HG03457 (cell line): Measurements from ENCODE around the gene OMP.

ENCODE experiments used
- ATAC-seq: cut with Tn5 transposase; IDR thresholded peaks from one replicate; pipeline ENCODE4 v1.9.1; 2021; ENCODE audit warnings: moderate number of reproducible peaks; ENCODE audit not compliant: unreplicated experiment

Gene OMP

DNA sequence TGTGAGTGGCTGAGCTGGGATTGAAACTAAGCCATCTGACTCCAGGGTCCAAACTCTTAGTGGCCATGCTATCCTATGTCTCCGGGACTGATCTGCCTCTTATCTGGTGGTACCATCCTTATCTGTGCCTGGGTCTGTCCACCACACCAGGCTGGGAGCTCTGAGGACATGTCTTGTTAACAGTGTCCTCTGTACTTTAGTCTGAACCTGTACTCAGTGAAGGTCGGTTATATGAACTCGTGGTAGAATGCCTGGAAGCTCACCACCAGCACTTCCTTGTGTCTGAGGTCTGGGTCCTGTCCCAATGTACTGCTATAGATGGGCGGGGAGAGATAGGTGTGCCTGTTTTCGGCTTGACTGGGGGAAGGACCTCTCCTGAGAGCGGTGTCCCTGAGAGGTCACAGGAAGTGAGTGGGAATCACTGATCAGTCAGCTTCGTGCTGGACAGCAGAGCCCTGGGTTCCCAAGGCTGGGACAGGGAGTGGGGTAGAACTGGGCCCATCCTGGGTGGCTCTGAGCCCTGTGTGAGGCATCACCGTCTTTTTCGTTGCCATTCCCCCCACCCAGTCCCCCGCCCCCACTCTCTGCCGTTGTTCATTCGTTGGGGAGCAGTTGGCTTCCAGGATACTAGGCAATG, 34.3 kb downstream of the OMP start:
- ATAC-seq = no peak

DNA sequence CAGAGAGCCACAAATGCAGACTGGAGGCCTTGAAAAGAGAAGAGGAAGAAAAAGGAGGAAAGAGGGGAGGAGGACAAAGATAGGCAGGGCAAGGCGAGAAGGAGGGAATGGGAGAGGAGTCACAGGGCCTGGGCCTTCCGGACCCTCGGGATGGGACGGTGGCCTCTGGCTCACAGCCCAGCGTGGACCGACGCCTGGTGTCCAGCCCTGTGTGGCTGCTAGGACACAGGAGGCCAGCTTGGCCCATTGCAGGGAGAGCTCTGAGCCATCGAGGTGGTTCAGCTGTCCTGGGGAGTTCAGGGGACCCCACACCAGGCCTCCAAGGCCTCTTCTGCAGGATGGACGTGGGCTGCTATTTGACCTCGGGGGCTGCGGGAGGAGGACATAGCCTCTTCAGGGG, 34.8 kb downstream of the OMP start:
- no peak for ATAC-seq

DNA sequence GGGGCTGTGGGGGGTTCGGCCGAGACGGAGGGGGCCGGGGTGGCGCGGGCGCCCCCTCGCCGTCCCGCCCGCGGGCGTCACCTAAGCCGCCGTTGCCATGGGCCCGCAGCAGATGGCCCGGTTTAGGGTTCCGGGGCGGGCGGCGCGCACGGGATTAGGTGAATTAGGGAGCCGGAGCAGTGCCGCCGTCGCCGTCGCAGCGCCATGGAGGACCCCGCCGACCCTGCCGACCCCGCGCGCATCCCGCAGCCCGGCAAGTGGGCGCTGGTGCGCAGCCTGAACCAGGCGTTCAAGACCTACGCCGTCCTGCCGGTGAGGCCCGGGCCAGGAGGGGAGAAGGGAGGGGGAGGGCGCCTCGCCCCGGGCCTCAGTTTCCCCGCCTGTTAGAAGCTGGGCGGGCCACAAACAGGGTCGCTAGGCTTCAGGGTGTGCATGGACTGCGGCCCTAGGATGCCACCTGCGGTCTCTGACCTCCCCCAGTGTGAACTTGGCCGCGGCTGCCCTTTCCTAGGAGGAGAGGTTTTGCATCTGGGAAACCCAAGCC, 35.5 kb downstream of the OMP start:
- no peak for ATAC-seq

DNA sequence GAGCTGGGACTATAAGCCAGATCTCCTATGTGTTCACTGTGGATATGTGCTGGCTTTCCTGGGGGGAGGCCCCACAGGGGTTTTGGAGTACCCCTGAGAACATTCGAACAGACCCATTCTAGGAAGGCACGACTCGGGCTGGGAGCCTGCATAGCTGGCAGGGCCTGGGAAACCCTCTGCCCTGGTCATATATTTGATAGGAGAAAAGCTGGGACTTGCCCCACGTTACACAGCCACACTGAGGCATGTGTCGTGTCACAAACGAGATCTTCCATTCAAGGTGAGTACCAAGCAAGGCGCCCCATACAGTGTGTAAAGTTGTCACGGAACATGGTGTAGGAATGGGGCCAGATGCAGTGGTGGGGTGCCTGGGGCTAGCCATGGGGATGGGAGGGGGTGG, 36.6 kb downstream of the OMP start:
- ATAC-seq = no peak

DNA sequence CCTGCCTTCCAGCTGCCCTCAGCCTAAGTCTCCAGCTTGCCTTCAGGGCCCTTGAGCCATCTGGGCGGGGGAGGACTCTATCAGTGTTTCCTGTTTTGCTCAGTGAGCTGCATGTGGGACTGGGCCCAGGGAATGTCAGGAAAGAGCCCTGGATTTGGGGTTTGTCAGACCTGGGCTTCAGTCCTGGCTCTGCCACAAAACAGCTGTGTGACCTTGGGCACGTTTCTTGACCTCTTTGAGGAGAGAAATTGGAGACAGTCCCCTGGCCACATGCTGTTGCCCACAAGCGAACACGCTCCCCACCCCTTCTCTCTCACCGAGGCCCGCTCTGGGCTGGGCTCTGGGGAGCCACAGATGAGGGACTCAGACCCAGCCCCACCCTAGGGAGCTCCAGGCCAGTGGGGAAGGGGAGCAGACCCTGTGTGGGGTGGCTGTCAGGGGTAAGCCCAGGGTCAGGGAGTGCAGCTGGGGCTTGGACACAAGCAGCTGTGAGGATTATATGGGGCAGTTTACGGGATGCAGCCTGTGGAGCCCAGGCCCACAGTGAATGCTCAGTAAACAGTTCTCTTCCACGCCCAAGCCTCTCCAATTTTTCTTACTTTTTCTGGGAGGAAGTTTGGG, 37.7 kb downstream of the OMP start:
- ATAC-seq = no peak

DNA sequence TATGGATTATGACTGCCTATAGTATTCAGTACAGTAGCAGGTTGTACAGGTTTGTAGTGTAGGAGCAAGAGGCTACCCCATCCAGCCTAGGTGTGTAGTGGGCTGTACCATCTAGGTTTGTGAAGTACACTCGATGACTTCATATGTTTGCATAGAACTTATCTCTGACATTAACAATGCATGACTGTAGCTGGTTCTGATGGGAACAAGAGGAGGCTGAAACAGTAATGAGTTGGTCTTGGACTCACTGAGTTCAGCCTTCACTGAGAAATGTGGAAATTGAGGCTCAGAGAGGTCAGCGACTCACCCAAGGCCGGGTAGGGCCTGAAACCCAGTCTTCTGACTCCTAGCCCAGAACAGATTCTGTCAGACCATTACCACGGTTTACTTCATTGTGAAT, 38.4 kb downstream of the OMP start:
- no peak for ATAC-seq

DNA sequence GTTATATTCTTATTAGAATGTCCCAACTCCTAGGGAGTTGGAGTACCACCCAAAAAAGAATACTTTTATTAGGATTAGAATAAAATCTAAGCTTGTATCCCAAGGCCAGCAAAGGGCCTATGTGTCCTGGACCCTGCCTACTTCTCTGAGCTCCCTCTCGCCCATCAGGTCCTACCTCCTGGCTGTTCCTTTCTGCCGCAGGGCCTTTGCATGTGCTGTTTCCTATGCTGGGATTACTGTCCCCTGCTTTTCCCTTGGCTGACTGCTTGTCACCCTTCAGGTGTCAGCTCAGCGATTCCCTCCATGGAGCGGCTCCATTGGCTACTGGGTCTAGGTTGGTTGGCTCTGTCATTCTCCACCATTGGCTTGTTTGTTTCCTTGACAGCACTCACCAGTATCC, 38.8 kb downstream of the OMP start:
- ATAC-seq = no peak

DNA sequence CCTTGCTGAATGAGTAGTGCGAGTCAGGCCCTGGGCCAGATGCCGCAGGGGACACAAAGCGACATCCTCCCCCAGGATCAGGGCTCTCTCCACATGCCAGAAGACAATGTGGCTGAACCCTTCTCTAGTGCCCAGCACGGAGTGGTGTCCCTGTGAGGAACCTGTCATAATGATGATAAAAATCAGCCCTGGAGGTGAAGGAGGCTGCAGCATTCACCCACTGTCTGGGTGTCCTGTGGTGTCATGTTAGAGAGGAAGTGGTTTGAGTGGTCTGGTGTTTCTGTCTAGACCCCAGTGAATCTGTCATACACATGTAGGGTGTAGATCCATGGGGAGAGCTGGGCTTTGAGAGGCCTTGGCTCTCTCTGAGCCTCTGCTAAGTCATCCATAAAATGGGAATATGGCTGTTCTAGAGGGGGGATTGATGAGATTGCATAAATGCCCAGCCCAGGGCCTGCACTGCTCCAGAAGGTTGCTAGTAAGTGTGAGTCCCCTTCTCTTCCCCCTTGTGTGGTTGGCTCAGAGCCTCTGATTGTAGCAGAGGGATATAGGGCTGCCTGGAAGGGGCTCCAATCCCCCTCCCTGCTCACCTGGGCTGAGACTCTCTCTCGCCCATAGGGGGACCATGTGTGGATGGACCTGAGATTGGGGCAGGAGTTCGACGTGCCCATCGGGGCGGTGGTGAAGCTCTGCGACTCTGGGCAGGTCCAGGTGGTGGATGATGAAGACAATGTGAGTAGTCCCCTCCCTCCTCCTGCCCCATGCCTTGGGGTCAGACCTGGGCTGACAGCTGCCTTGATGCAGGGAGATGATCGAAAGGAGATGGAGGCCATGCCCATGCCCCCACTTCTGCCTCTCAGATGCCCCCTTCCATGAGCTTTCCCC, 39.7 kb downstream of the OMP start:
- ATAC-seq = no peak

DNA sequence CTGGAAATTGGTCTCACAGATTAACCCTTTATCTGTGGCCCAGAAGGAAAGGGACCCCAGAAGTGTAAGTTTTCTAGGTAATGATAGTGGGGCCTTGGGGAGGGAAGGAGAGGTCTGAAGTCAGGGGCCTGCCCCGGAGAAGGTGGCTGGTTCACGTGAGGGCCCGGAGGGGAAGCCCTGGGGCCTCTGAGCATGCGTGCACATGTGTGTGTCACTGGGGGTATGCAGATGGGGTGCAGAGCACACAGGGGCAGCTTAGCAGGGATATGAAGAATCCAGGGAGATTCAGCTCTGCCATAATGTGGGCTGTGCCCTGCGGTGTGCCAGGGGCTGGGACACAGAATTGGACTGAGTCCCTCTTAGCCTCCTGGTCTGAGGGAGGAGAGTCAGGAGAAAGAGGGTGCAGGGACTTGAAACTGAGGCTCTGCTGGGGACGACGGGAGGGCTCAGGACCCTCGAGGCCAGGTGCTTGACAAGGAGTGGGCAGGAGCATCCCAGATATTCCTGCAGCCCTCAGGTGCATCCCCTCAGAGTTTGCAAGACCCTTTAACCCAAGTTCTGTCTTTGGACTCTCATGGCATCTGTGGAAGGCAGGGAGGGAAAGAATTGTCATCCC, 40.9 kb downstream of the OMP start:
- ATAC-seq = no peak

DNA sequence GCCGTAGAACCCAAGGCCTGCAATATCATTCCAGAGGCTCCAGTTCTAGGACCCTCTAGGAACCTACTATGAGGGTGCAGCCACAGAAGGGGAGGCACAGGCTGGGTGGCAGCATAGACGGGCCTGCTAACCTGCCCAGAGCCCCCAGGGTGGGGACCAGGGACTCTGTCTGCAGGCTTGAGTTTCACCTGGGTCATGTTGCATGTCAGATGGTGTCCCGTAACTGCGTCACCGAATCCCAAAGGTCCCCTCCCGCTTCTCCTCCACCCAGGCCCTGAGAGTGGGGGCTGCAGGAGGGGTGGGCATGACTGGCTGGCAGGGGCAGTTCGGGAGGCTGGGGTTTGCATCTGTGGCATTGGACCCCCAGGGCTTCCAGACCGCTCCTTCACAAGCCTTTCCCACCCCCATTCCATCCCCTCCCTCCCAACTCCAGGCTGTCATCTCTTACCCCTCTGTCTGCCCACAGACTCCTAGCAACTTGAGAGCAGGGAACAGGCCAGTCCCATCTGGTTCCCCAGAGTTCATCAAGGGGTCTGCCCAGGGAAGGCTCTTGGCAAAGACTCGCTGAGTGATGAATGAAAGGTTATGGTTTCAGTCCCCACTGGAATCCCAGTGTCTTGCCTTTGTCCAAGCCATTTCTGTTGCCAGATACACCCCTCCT, 41.7 kb downstream of the OMP start:
- ATAC-seq = no peak

DNA sequence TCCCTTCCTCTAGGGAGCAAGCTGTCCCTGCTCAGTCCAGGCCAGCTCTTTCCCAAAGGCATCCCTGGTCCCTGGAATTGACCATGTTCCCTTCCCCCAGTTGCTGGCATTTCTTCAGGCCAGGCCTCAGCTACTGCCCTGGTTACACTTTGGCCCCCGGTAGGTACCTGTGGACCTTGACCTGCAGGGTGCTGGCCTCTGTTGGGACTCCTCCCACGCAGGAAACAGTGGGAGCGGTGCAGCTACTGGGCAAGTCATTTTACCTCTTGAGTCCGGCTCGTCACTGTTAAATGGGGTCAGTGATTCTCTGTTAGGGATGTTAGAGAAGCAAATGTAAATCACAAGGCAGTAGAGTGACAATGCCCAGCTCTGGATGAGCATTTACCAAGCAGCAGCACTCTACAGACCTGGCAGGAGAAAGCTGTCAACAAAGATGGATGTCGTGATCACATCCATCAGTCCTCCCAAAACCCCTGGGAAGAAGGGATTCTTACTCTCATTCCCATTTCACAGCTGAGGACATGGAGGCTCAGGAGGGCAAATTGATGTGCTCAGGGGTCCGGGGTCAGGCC, 42.3 kb downstream of the OMP start:
- no peak for ATAC-seq

DNA sequence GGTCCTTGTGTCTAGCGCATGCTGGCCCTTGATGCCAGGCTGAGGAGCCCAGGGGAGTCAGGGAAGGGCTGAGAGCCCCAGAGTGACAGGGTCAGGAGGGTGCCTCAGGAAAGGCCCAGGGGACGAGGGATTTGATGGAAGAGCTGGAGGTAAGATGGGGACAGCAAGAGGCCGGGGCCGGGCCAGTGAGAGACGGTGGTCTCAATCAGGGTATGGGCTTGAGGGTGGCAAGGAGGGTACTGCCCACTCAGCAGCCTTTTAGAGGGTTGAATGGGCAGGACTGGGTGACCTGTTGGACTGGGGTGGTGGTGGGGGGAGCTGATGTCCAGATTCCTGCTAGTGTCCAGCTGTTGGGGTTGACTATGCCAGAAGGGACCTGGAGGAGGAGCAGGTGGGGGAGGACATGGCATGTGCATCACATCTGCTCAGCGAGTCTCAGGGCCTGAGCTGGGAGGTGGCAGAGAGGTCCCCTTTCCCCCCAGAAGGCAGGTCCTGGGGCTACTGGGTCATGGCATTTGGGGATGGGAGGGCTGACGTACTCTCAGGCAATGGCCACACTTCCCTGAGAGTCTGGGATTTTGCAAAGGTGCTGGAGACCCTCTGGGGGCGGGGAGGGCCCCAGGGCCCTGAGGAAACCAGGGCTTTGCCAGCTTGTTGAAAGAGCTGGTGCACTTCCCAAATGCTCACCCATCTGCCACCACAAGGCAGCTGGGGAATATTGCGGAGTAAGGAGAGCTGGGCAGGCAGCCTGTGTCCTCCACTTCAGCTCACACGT, 43.8 kb downstream of the OMP start:
- ATAC-seq = no peak

DNA sequence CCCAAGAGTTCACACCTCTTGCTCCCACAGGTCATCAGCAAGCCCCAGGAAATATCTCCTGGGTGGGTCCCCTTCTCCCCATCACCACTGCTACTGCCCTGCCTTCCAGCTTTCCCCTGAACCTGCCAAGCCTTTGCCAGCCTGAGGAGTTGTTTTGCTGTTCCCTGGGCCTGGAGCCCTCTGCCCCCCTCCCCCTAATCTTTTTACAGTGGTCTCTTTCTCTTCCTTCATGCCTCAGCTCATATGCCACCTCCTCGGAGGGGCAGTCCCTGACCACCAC, 44.3 kb downstream of the OMP start:
- ATAC-seq = no peak

DNA sequence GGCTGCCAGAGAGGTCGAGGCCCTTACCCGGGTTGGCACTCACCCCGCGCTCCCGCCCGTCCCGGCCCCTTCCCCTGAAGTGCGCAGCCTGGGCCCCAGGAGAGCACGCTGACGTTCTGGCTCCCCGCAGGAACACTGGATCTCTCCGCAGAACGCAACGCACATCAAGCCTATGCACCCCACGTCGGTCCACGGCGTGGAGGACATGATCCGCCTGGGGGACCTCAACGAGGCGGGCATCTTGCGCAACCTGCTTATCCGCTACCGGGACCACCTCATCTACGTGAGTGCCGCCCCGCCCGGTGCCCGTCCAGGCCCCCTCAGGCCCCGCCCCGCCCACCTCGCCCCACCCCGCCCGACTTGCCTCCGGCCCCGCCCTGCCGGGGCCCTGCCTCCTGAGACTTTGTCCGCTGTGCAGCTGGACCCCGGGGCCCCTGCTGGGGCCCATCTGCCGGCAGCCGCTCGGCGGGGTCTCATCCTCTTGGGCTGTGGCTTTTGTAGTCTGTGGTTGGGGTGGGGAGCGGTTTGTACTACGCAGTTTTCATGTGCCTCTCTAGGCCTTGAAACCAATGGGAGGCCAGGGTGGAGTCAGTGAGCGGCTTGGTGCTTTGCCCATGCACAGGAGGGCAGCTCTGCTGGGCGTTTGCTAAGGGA, 45.2 kb downstream of the OMP start:
- no peak for ATAC-seq

DNA sequence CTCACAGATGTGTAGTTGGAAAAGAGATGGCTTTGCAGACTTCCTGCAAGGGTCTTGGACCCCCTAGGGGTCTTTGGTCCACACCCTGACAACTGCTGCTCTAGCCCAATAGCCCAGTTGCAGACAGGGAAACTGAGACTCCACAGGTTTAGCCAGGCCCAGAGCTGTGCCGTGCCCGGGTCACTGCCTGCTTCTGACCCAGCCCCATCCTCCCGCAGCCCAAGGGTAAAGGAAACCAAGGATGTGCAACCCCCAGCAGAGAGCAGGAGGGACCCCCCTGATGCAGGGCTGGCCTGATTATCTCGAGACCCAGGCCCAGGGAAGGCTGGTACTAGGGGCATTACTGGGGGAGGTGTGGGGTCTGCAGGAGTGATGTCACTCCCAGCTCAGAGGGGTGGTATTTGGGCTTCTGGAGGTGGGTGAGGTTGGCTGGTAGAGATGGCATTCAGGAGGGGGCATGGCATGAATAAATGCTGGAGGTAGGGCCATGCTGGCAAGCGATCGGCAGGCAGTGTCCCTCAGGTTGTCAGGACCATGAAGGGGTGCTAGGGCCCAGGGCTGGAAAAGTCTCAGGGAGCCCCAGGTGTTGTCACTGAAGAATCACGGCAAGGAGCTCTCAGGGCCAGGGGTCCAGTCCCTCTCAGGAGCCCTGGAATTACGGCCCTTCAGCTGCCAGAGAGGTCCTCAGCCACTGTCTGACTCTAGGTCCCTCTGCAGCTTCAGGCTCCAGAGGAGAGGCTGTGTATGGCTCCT, 46.5 kb downstream of the OMP start:
- no peak for ATAC-seq

DNA sequence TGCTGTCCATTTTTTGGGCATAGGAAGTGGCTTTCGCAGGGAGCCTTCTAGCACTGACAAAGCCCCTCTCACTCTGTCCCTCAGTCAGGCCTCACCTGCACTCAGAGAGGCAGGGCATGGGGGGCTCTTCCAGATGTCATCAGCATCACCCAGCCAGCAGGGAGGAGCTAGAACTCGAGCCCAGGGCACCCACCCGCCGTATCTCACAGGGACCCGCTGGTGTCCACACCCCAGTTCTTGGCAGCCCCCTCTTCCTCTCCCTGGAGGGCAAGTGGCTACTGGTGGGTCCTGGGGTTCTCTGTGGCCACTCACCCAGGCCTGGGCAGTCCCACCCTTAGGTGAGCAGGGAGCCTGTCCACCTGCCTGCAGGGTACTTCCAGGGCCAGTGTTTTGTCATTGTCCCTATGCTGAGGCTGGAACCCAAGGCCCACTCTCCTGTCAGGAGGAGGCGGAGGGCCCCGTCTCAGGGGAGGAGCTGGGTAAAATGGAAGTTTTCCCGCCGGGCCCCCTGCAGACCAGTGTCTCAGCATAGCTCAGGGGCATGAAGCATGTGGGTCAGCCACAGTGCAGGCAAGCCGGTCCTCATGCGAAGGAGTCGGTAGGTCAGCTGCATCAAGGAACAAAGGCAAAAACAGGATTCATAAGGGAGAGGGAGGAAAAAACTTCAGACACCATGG, 47.2 kb downstream of the OMP start:
- ATAC-seq = no peak

DNA sequence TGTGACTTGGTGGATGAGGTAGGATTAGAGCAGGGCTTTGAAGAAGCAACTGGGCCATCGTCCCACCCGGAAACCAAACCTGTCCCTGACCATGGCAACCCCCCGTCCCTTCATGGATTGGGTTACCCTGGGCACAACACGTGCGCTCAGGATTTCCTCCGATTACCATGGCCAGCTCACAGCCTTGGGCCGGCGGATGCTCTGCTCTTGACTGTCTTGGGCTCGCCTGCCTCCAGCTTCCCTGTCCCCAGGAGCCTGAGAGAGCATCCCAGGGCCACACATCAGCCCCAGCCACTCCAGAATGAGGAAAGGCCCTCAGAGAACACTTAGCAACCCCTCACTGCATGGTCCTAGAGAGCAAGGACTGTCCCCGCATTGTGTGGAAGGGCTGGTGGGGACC, 48.2 kb downstream of the OMP start:
- ATAC-seq = no peak

DNA sequence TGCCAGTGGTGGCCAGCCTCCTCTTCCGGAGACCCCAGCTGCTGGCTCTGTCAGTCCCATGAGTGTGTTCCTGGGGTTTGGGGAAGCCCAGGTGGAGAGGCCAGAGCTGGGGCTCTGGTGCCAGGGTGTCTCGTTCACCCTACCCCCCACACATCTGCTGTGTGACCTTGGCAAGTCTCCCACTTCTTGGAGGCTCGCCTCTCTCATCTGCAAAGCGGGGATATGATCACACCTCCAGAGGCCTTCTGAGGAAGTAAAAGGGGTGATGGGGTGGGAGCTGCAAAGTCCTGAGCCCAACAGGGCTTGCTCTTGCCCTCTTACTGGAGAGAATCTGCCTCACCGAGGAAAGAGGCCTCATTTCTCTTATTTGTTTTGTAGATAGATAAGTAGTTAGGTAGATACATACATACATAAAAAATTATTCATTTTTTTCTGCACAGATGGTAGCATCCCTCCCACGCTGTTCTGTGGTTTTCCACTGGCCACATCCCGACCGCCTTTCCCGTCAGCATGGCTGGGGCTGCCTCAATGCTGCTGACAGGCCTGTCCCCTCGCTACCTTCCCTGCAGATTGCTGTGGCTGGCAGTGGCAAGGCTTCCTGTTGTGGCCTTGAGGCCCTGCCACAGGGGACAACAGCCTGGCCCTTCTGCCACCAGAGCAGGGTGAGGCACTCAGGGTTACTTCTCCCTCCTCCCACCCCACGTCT, 49.3 kb downstream of the OMP start:
- ATAC-seq = no peak
